GM12875 (cell line): ENCODE measurements around the gene PGC.

ENCODE experiments used
- H3K4me3 ChIP-seq: one replicate; pipeline ENCODE4 v1.5.1; 2011; ENCODE audit warnings: low read depth, low read length, control low read depth
- TF ChIP-seq, protein P1 (sequence below): IDR thresholded peaks from 2 replicates; pipeline ENCODE4 v1.5.1; 2011; ENCODE audit warnings: low read depth, mild to moderate bottlenecking, control low read depth, inconsistent platforms, low read length, moderate library complexity, borderline replicate concordance; ENCODE audit not compliant: insufficient read depth

The PGC gene

DNA sequence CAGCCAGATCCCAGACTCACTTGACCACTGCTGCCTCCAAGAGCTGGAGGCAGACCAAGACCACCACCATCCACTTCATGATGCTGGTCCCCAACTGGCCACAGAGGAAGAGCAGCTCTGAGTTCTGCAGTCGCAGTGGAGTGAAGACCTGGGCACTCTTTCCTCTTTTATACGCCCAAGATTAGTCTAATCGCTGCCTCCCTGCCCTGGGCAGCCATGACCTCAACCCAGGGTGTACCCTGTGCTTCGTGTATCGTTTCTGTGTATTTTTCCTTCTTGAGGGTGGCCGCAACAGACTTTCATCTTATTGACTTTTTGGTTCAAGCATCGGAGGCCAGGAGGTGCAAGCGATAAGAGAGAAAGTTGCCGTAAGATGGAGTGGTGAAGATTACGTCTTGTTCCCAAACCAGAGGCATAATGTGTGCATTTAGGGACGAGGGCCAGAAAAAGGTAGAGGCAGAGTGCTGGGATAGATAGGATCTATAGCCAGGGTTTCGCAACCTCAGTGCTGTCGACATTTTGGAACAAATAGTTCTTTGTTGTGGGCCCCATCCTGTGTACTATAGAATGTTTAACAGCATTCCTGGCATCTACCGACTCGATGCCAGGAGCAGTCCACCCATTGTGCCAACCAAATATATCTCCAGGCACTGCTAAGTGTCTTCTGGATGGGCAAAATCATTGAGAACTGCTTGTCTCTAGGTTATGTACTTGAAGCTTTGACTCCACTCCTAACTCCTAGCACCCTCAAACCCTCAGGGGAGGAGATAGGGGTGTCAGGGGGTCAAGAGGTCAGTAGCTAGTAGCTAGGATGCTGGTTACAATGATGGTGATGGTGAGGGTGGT, at the start of gene PGC:
PGC (minus strand) TSS at position 142 of the 846 bp plus-strand sequence; CDS start at position 79, 63 bp downstream.
- no peak within 1 kb of the TSS for H3K4me3 ChIP-seq
- TF ChIP-seq, protein P1, sequence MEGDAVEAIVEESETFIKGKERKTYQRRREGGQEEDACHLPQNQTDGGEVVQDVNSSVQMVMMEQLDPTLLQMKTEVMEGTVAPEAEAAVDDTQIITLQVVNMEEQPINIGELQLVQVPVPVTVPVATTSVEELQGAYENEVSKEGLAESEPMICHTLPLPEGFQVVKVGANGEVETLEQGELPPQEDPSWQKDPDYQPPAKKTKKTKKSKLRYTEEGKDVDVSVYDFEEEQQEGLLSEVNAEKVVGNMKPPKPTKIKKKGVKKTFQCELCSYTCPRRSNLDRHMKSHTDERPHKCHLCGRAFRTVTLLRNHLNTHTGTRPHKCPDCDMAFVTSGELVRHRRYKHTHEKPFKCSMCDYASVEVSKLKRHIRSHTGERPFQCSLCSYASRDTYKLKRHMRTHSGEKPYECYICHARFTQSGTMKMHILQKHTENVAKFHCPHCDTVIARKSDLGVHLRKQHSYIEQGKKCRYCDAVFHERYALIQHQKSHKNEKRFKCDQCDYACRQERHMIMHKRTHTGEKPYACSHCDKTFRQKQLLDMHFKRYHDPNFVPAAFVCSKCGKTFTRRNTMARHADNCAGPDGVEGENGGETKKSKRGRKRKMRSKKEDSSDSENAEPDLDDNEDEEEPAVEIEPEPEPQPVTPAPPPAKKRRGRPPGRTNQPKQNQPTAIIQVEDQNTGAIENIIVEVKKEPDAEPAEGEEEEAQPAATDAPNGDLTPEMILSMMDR = no peak

GRCh38 chr6:41796474-41796873, 49.3 kb upstream of the PGC start:
- no peak overlapping the region for H3K4me3 ChIP-seq
- TF ChIP-seq, protein P1 = no peak

DNA sequence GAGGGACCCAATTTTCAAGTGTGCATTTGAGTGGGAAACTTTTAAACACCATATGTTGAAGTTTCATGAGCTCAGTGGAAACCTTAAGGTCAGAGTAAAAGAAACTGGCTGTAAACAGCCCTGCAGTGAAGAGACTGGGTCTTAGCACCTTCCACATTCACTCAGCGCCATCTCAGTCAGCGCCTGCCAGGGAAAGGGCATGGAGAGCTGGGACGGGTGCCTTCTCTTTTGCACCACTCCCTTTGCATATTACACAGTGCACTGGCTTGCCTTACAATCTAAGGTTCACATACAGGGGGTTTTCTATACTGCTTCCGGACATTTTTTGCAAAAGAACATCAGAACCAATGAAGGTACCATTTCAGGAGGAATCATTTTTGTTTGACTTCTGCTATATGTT, 44.8 kb upstream of the PGC start:
- no peak overlapping the region for H3K4me3 ChIP-seq
- TF ChIP-seq, protein P1 = no peak

- TF ChIP-seq, protein P1 = no peak
- H3K4me3 ChIP-seq = no peak overlapping the region
Measured at GRCh38 chr6:41791305-41791704, 44.1 kb upstream of the PGC start.

DNA sequence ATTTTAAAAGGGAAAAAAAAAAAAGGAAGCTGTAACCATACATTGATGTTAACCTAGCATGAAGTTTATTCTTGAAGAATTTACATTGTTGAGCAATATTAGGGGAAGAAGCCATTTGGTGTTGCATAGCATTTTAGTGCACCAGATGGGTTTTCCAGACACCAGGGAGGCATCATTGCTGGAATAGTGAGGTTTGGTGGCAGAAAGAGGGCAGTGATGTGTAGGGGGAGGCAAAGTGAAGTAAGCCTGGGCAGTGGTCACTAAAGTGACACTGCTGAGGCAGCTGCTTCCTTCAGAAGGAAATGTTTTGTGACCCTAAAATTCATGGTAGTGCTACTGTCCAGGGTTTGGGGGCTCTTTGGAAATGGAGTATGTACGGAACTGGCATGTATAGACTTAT, 42.8 kb upstream of the PGC start:
- TF ChIP-seq, protein P1 = no peak

DNA sequence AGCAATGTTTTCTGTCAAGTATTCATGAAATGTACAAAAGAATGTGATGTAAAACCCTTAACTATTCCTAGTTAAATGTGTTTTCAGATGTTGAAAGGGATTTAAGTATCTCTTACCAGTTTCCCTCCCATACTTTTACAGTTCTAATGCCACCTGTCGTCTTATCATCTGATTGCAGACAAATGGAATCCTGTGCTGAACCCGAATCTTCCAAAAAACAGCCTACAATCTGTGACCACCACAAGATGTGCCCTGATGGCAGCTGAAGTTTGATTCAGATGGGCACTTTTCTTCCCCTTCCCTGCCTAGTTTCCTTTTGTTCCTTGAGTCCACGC, 42.2 kb upstream of the PGC start:
- TF ChIP-seq, protein P1 = no peak
- no peak overlapping the region for H3K4me3 ChIP-seq

More for the DNA sequence above, 42.8 kb upstream of the PGC start:
- H3K4me3 ChIP-seq = no peak overlapping the region

DNA sequence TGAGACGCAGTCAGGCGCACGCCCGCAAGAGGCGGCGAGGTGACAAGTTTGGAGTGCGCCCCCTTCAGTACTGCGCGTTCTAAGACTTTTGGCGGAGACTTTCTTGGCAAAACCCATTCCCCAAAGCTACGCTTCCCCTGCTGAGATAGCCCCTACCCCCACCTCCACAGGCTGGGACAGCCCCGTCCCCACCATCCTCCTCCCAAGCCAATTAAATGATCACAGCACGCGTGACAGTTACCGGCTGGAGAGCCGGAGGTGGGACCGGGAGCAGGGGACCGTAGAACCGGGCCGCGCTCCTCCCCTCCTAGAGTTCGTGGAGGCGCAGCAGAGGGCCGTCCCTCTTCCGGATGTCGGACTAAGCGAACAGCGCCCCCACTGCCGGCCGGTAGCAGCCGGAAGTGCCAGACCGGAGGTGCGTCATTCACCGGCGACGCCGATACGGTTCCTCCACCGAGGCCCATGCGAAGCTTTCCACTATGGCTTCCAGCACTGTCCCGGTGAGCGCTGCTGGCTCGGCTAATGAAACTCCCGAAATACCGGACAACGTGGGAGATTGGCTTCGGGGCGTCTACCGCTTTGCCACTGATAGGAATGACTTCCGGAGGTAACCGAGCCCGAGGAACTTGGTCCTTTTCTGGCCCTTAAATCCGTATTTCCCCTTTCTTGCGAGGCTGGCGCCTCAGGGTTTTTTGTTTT, 40.2 kb upstream of the PGC start, which contains the start of gene TOMM6:
TOMM6 (plus strand) TSS at position 476 of the 699 bp plus-strand sequence; CDS start at position 480, 4 bp downstream.
- TF ChIP-seq, protein P1 = peak; percentile 91
- H3K4me3 ChIP-seq = peak within 1 kb of the TSS; percentile 66
